NT2/D1 (cell line): ENCODE results near the gene ZBTB16.

Source experiments
- SUZ12 ChIP-seq: IDR thresholded peaks from 2 replicates; pipeline ENCODE4 v1.6.1; 2011; ENCODE audit not compliant: insufficient read length, insufficient read depth; ENCODE audit errors: extremely low read depth
- YY1 ChIP-seq: IDR thresholded peaks from 2 replicates; pipeline ENCODE4 v1.6.1; 2011; ENCODE audit not compliant: insufficient read length, insufficient read depth
- ZNF274 ChIP-seq: IDR thresholded peaks from 2 replicates; pipeline ENCODE4 v1.6.1; 2011; ENCODE audit warnings: mild to moderate bottlenecking, low read depth, low read length

- TF ChIP-seq SUZ12 (no peak), YY1 (no peak), ZNF274 (no peak)
Measured at GRCh38 chr11:114019574-114019973, 39.9 kb upstream of the ZBTB16 start.
